Measurements from ENCODE around the gene NAT14. TPM values are rescaled to one million over a fixed set of nuclear protein-coding genes. Genes with fewer than 3 reads are reported as not detected.

Gene NAT14
- total RNA-seq, 1 experiment from 2014 or later, result 93.1 TPM

GRCh38 chr19:55462722-55463121, 22.3 kb upstream of the NAT14 start:
- peaks cover 19% of the 10 kb centered on the region for H3K4me1 ChIP-seq (ENCODE audit: control insufficient read depth, insufficient read depth, low read length)
- ATAC-seq, result no peak
- CTCF ChIA-PET, result interaction anchor here (1.3 kb wide), 1 partner anchor 42 kb away, joined by 3 read pairs; no protein-coding TSS in a partner anchor
- no peaks in the 10 kb centered on the region for H3K9me3 ChIP-seq (ENCODE audit: control insufficient read depth, insufficient read depth, low read depth, low read length)
- intact Hi-C loops (cut with micrococcal nuclease; ENCODE audit: unreplicated experiment) (no loop called here), in situ Hi-C loops (cut with HindIII; ENCODE audit: low pct_unique_long_range_greater_than_20kb, low sequenced_read_pairs) (no loop called here)
- TF ChIP-seq TCF7L2 (IDR thresholded peaks at IDR 0.05; ENCODE audit: low read depth, low read length), result no peak
- POLR2A ChIA-PET, result no interaction called here
- H3K27ac ChIP-seq (ENCODE audit: low read length), result peak overlapping the region; percentile 84
- no peaks in the 10 kb centered on the region for H3K27me3 ChIP-seq (ENCODE audit: control insufficient read depth, insufficient read depth, low read length)
- H3K4me3 ChIP-seq (ENCODE audit: low read depth in 2 of 2, low read length in 2 of 2), result no peak overlapping the region
- BruUV-seq (replicated peaks), result no TSS peak
- no peak for DNase-seq (ENCODE audit: low read depth, low spot score)
- H3K36me3 ChIP-seq (ENCODE audit: control insufficient read depth, insufficient read depth, low read length), result no peaks in the 10 kb centered on the region

- in situ Hi-C loops (cut with HindIII; ENCODE audit: low pct_unique_long_range_greater_than_20kb, low sequenced_read_pairs), result no loop called here
- CTCF ChIA-PET, result no interaction called here
Observed at GRCh38 chr19:55463583-55464031, 21.4 kb upstream of the NAT14 start.

More at GRCh38 chr19:55463583-55464031, 21.4 kb upstream of the NAT14 start:
- no peak for DNase-seq (ENCODE audit: low read depth, low spot score)
- Histone ChIP-seq H3K27me3 (ENCODE audit: control insufficient read depth, insufficient read depth, low read length) (no peaks in the 10 kb centered on the region), H3K4me1 (ENCODE audit: control insufficient read depth, insufficient read depth, low read length) (peaks cover 22% of the 10 kb centered on the region), H3K4me3 (ENCODE audit: low read depth in 2 of 2, low read length in 2 of 2) (no peak overlapping the region), H3K9me3 (ENCODE audit: control insufficient read depth, insufficient read depth, low read depth, low read length) (no peaks in the 10 kb centered on the region), H3K36me3 (ENCODE audit: control insufficient read depth, insufficient read depth, low read length) (no peaks in the 10 kb centered on the region), H3K27ac (ENCODE audit: low read length) (no peak overlapping the region)
- TF ChIP-seq TCF7L2 (IDR thresholded peaks at IDR 0.05; ENCODE audit: low read depth, low read length) (no peak), POLR2AphosphoS5 (IDR thresholded peaks at IDR 0.05; ENCODE audit: low read depth, low read length) (no peak), CTCF (IDR thresholded peaks at IDR 0.05) (no peak), SIN3A (IDR thresholded peaks at IDR 0.05; ENCODE audit: borderline replicate concordance, insufficient read depth, low read depth, low read length) (no peak)
- TF ChIP-seq, protein P1, sequence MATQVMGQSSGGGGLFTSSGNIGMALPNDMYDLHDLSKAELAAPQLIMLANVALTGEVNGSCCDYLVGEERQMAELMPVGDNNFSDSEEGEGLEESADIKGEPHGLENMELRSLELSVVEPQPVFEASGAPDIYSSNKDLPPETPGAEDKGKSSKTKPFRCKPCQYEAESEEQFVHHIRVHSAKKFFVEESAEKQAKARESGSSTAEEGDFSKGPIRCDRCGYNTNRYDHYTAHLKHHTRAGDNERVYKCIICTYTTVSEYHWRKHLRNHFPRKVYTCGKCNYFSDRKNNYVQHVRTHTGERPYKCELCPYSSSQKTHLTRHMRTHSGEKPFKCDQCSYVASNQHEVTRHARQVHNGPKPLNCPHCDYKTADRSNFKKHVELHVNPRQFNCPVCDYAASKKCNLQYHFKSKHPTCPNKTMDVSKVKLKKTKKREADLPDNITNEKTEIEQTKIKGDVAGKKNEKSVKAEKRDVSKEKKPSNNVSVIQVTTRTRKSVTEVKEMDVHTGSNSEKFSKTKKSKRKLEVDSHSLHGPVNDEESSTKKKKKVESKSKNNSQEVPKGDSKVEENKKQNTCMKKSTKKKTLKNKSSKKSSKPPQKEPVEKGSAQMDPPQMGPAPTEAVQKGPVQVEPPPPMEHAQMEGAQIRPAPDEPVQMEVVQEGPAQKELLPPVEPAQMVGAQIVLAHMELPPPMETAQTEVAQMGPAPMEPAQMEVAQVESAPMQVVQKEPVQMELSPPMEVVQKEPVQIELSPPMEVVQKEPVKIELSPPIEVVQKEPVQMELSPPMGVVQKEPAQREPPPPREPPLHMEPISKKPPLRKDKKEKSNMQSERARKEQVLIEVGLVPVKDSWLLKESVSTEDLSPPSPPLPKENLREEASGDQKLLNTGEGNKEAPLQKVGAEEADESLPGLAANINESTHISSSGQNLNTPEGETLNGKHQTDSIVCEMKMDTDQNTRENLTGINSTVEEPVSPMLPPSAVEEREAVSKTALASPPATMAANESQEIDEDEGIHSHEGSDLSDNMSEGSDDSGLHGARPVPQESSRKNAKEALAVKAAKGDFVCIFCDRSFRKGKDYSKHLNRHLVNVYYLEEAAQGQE (IDR thresholded peaks at IDR 0.05; ENCODE audit: insufficient read depth in 1 of 2, low read depth in 2 of 2, low read length in 1 of 2), result no peak
- intact Hi-C loops (cut with micrococcal nuclease; ENCODE audit: unreplicated experiment), result no loop called here
- BruUV-seq (replicated peaks), result no TSS peak
- POLR2A ChIA-PET, result no interaction called here
- no peak for ATAC-seq

All from Panc1 (cell line).